GM19023 (cell line): Measurements from ENCODE around the gene CDH18.

ENCODE experiments used
- ATAC-seq: cut with Tn5 transposase; IDR thresholded peaks from one replicate; pipeline ENCODE4 v1.9.1; 2021; ENCODE audit warnings: mild to moderate bottlenecking, moderate library complexity; ENCODE audit not compliant: unreplicated experiment

The CDH18 gene

GRCh38 chr5:19739671-19740070 is 248.3 kb downstream of the CDH18 start:
- no peak for ATAC-seq

- ATAC-seq, result no peak
These were observed 253.2 kb downstream of the CDH18 start for GRCh38 chr5:19734776-19735175.

- ATAC-seq, result no peak
These were observed 254.1 kb downstream of the CDH18 start for GRCh38 chr5:19733612-19734495.

GRCh38 chr5:19728571-19728970 is 259.4 kb downstream of the CDH18 start:
- ATAC-seq, result no peak

- ATAC-seq, result no peak
These were observed 268.9 kb downstream of the CDH18 start for GRCh38 chr5:19719109-19719508.

- no peak for ATAC-seq
These were observed 274.3 kb downstream of the CDH18 start for GRCh38 chr5:19713740-19714139.

- no peak for ATAC-seq
These were observed 278.6 kb downstream of the CDH18 start for GRCh38 chr5:19709403-19709802.

GRCh38 chr5:19706776-19707175 is 281.2 kb downstream of the CDH18 start:
- ATAC-seq, result no peak

GRCh38 chr5:19701731-19702130 is 286.3 kb downstream of the CDH18 start:
- ATAC-seq, result no peak

GRCh38 chr5:19694949-19695611 is 292.9 kb downstream of the CDH18 start:
- no peak for ATAC-seq

- ATAC-seq, result no peak
These were observed 297.0 kb downstream of the CDH18 start for GRCh38 chr5:19690978-19691377.

- ATAC-seq, result no peak
These were observed 302.5 kb downstream of the CDH18 start for GRCh38 chr5:19685473-19685872.

GRCh38 chr5:19676895-19677294 is 311.1 kb downstream of the CDH18 start:
- no peak for ATAC-seq

- ATAC-seq, result no peak
These were observed 327.3 kb downstream of the CDH18 start for GRCh38 chr5:19660679-19661078.

GRCh38 chr5:19655627-19656026 is 332.4 kb downstream of the CDH18 start:
- ATAC-seq, result no peak

- no peak for ATAC-seq
These were observed 349.5 kb downstream of the CDH18 start for GRCh38 chr5:19638461-19638860.

GRCh38 chr5:19630876-19631275 is 357.1 kb downstream of the CDH18 start:
- no peak for ATAC-seq

GRCh38 chr5:19626211-19626610 is 361.8 kb downstream of the CDH18 start:
- no peak for ATAC-seq

- ATAC-seq, result no peak
These were observed 362.4 kb downstream of the CDH18 start for GRCh38 chr5:19625562-19625961.

GRCh38 chr5:19619571-19619970 is 368.4 kb downstream of the CDH18 start:
- ATAC-seq, result no peak

- ATAC-seq, result no peak
These were observed 371.2 kb downstream of the CDH18 start for GRCh38 chr5:19616701-19617215.

- no peak for ATAC-seq
These were observed 372.3 kb downstream of the CDH18 start for GRCh38 chr5:19615661-19616060.
